ENCODE measurements around the gene PRG2.

DNA sequence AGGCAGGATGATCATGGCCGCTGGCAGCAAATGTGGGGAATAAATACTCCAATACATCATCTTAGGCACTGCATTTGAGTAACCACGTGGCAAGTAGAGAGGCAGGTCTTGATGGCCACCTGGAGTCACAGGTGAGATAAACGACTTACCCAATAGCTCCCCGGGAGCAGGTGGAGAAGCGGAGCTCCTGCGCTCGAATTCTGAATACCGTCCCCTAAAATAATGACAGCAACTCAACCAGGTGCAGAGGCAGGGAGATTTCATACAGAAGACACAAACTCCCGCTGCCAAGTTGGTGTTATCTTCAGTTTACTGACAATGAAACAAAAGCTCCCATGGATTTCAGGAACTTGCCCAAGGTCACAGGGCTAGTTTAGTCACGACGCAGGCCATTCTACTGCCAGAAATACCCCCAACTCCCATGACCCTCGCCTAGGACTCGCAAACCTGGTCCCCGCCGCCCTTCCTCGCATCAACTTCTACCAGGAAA is 36.0 kb upstream of the PRG2 start:
- TF ChIP-seq EZH2 (IDR thresholded peaks at IDR 0.05; ENCODE audit: borderline replicate concordance, low read length), result no peak
- TF ChIP-seq, protein P1, sequence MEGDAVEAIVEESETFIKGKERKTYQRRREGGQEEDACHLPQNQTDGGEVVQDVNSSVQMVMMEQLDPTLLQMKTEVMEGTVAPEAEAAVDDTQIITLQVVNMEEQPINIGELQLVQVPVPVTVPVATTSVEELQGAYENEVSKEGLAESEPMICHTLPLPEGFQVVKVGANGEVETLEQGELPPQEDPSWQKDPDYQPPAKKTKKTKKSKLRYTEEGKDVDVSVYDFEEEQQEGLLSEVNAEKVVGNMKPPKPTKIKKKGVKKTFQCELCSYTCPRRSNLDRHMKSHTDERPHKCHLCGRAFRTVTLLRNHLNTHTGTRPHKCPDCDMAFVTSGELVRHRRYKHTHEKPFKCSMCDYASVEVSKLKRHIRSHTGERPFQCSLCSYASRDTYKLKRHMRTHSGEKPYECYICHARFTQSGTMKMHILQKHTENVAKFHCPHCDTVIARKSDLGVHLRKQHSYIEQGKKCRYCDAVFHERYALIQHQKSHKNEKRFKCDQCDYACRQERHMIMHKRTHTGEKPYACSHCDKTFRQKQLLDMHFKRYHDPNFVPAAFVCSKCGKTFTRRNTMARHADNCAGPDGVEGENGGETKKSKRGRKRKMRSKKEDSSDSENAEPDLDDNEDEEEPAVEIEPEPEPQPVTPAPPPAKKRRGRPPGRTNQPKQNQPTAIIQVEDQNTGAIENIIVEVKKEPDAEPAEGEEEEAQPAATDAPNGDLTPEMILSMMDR (conservative IDR thresholded peaks at IDR 0.05 in 1 of 2, IDR thresholded peaks at IDR 0.05 in 1 of 2; ENCODE audit: extremely low read depth in 1 of 2, insufficient read depth in 1 of 2, low read depth in 1 of 2, low read length in 2 of 2), result no peak

All from mammary epithelial cell (primary cell).